ENCODE results near the gene ABHD12B.
"Not testable (repeated sequence)": the region's sequence is repeated elsewhere in the genome, so short reads cannot be mapped to it uniquely, and the experiment has no call there.

ABHD12B gene

DNA sequence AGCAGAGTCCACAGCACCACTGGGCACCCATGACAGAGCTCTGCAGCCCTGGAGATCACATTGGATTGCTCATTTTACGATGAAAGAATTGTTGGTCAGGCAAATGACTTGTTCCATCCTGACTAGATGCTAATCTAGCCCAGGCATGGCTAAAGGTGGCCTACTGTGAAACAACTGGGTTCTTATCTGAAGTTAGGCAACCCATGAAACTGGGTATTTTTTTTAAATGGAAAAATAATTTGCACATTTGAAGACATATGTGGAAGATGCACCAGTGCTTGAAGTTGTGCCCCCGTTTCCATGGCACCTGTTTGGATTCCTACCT lies 64.1 kb downstream of the ABHD12B start:
- DNase-seq (ENCODE audit: low spot score), result no peak

- DNase-seq (ENCODE audit: low spot score), result no peak
These were observed 65.0 kb downstream of the ABHD12B start for GRCh38 chr14:50936882-50937281.

GRCh38 chr14:50937325-50937724 lies 65.5 kb downstream of the ABHD12B start:
- no peak for DNase-seq (ENCODE audit: low spot score)

GRCh38 chr14:50937800-50938199 lies 65.9 kb downstream of the ABHD12B start:
- no peak for DNase-seq (ENCODE audit: low spot score)

- DNase-seq (ENCODE audit: low spot score), result no peak
These were observed 69.3 kb downstream of the ABHD12B start for GRCh38 chr14:50941151-50941550.

GRCh38 chr14:50941638-50942037 lies 69.8 kb downstream of the ABHD12B start:
- not testable (repeated sequence) for DNase-seq (ENCODE audit: low spot score)

GRCh38 chr14:50943261-50943942 lies 71.5 kb downstream of the ABHD12B start:
- no peak for DNase-seq (ENCODE audit: low spot score)

- no peak for DNase-seq (ENCODE audit: low spot score)
These were observed 72.2 kb downstream of the ABHD12B start, which contains the start of gene PYGL for GRCh38 chr14:50943943-50944646. Gene PYGL, minus strand, starts transcription at chr14:50944483. Its CDS starts 80 bp downstream, at chr14:50944403.

GRCh38 chr14:50944647-50945413 lies 73.0 kb downstream of the ABHD12B start:
- no peak for DNase-seq (ENCODE audit: low spot score)

DNA sequence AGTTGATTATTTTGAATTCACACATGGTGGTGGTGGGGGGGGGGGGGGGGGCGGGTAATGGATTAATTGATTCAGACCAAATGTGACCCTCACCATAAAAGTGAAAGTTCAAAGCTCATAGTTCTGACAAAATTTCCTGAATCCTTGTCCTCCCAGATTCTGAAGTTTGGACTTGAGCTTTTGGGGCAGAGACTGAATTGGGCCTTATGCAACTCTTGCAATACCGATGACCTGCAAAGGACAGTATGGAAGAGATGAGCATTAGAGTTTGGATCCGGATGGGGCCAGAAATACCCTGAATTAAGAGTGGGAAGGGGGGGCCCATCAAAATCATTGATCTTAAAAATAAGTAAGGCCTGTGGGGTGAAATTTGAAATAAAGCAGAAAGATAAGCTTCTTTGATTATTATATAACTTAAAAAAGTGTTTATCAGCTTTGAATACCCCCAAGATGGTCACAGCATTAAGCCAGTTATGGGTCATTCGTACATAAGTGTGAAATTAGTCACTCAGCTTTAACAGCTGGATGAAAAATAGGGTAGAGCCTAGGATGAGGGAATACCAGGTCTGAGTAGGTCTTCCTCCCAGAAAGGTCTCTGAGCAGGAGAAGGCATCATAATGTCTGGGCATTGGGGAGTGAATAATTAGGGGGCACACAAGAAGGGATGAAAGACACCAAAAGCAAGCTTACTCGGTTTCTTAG lies 74.5 kb downstream of the ABHD12B start:
- DNase-seq (ENCODE audit: low spot score), result no peak

- no peak for DNase-seq (ENCODE audit: low spot score)
These were observed 75.6 kb downstream of the ABHD12B start for GRCh38 chr14:50947446-50947845.

DNA sequence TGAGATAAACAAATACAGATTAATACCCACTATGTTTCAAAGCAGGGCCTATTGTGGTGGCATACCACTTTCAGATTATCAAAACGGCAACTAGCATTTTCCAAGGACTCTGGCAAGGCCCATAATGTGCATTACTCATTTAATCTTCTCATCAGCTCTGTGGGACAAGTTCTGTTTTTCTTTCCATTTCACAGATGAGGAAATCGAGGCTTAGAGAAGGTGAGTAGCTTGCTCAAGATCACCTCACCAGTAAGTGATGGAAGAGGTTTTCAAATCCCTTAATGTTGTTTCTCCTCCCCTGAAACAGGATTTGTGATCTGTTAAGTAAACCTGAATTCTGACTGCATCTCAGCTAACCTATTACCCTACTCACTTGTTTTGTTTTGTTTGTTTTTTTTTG lies 76.4 kb downstream of the ABHD12B start:
- DNase-seq (ENCODE audit: low spot score), result no peak

- no peak for DNase-seq (ENCODE audit: low spot score)
These were observed 79.2 kb downstream of the ABHD12B start for GRCh38 chr14:50951032-50951431.

DNA sequence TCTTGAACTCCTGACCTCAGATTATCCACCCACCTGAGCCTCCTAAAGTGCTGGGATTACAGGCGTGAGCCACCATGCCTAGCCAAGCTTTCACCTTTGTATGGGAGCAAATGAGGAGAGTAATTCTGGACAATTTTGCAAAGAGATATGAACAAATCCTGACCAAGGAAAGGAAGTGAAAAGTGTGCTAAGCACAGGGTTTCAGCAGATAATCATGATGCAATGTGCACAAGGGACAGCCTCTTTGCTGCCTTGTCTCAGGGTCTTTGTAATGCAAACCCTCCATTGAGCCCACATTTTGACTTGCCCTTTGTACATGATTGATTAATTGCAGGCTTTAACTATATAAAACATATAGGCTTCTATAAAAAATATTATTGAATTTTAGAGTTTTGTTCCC lies 81.6 kb downstream of the ABHD12B start:
- no peak for DNase-seq (ENCODE audit: low spot score)

Measured in globus pallidus (tissue), 1 donor.